Lower leg skin (tissue), 3 donors: ENCODE measurements around the gene CRYL1.

ENCODE experiments used
- CTCF ChIP-seq, 3 donors: fragments of 450-650 bp; IDR thresholded peaks; one replicate each; pipeline ENCODE4 v1.5.1; 2016; ENCODE audit warnings: antibody characterized with exemption in 3 of 3, mild to moderate bottlenecking in 3 of 3, moderate library complexity in 2 of 3
- POLR2A ChIP-seq, 2 donors: fragments of 450-650 bp; IDR thresholded peaks; one replicate each; pipeline ENCODE4 v1.6.1; 2016 to 2017; ENCODE audit warnings: antibody characterized with exemption in 2 of 2, mild to moderate bottlenecking in 1 of 2, moderate library complexity in 1 of 2

GRCh38 chr13:20536992-20537391, 11.3 kb upstream of the CRYL1 start:
- TF ChIP-seq CTCF (IDR thresholded peaks at IDR 0.05) (no peak), POLR2A (IDR thresholded peaks at IDR 0.05) (no peak)
